DOHH2 (cell line): ENCODE results near the gene SLC26A6.

ENCODE experiments used
- H3F3A ChIP-seq: fragments of 200-600 bp; sonication (generic), shearing (Covaris generic); 2 replicates; pipeline ENCODE4 v1.6.0; 2016; ENCODE audit warnings: antibody characterized with exemption, mild to moderate bottlenecking; ENCODE audit not compliant: control insufficient read depth, insufficient read depth
- H3K27ac ChIP-seq: fragments of 200-600 bp; sonication (generic); 2 replicates; pipeline ENCODE4 v1.5.1; 2014; ENCODE audit warnings: low read depth, mild to moderate bottlenecking, low read length, moderate library complexity
- H3K27me3 ChIP-seq: fragments of 200-600 bp; sonication (generic); 2 replicates; pipeline ENCODE4 v1.6.1; 2014; ENCODE audit warnings: mild to moderate bottlenecking, low read length, mixed read lengths; ENCODE audit not compliant: control insufficient read depth
- H3K36me3 ChIP-seq: fragments of 200-600 bp; sonication (generic); 2 replicates; pipeline ENCODE4 v1.6.1; 2014; ENCODE audit warnings: mild to moderate bottlenecking, low read length, moderate library complexity, mixed read lengths; ENCODE audit not compliant: control insufficient read depth
- H3K4me1 ChIP-seq: fragments of 200-600 bp; sonication (generic); 2 replicates; pipeline ENCODE4 v1.6.1; 2014; ENCODE audit warnings: mild to moderate bottlenecking, low read length, mixed read lengths; ENCODE audit not compliant: control insufficient read depth
- H3K4me2 ChIP-seq: fragments of 200-600 bp; sonication (generic); 2 replicates; pipeline ENCODE4 v1.6.0; 2014; ENCODE audit warnings: mild to moderate bottlenecking, low read length, moderate library complexity
- H3K4me3 ChIP-seq: fragments of 200-600 bp; sonication (generic); 2 replicates; pipeline ENCODE4 v1.5.1; 2014; ENCODE audit warnings: mild to moderate bottlenecking, low read length, mixed read lengths
- H3K79me2 ChIP-seq: fragments of 200-600 bp; sonication (generic); 2 replicates; pipeline ENCODE4 v1.6.1; 2014; ENCODE audit warnings: mild to moderate bottlenecking, low read length, mixed read lengths; ENCODE audit not compliant: control insufficient read depth
- H3K9me2 ChIP-seq: fragments of 200-600 bp; sonication (generic); replicated peaks from 2 replicates; pipeline ENCODE4 v1.6.1; 2014; ENCODE audit warnings: mild to moderate bottlenecking, low read length, mixed read lengths; ENCODE audit not compliant: control insufficient read depth
- H3K9me3 ChIP-seq: fragments of 200-600 bp; sonication (generic); 2 replicates; pipeline ENCODE4 v1.6.1; 2014; ENCODE audit warnings: antibody characterized with exemption, low read length, mixed read lengths; ENCODE audit not compliant: control insufficient read depth, insufficient read depth
- H4K20me1 ChIP-seq: fragments of 200-600 bp; sonication (generic); 2 replicates; pipeline ENCODE4 v1.6.0; 2014; ENCODE audit warnings: low read depth, mild to moderate bottlenecking, antibody characterized with exemption, low read length, moderate library complexity; ENCODE audit not compliant: control insufficient read depth, insufficient read depth
- EZH2phosphoT487 ChIP-seq: fragments of 200-600 bp; sonication (generic); IDR thresholded peaks from 2 replicates; pipeline ENCODE4 v1.6.1; 2017; ENCODE audit warnings: borderline replicate concordance, mild to moderate bottlenecking, antibody characterized with exemption, low read length, moderate library complexity, mixed read lengths
- TF ChIP-seq, protein P1 (sequence below): fragments of 200-600 bp; sonication (generic); IDR thresholded peaks from one replicate; pipeline ENCODE4 v1.5.1; 2014; ENCODE audit warnings: antibody characterized with exemption, mild to moderate bottlenecking, low read depth, low read length; ENCODE audit not compliant: poor library complexity, severe bottlenecking

SLC26A6 gene

DNA sequence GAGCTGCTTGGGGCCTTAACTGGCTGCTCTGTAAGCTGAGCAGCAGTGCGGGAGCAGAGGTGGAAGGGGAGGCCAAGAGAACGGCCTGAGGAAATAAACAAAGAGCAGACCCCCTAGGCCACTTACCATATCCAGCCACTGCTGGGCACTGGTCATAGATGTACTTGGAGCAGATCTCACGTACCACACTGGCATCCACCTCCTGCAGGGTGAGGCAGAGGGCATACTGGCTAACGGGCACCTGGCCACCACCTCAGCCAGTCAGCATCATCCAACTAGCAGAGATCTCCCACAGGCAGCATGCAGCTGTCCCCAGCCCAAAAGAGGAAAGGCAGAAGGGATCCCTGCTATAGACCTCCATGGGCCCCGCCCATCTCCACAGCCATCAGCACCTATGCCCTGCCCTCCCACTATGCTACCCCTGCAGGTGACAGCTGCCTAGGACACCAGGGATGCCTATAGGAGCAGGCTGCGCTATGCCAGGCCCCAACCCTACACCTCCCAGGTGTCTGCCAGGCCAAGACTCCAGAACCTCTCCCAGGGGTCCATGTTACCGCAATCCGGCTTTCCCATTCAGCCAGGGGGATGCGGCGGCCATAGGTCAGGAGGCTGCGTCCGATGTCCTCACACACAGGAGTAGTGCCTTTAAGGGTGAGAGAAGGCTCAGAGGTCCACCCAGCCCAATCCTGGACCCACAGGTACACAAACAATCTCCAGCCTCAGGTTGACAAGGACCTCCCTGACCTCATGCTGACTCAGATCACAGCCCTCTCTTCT, 35.6 kb downstream of the SLC26A6 start:
- Histone ChIP-seq H3K36me3 (peaks cover 63% of the 10 kb centered on the region), H3K4me2 (no peak overlapping the region), H3K4me3 (no peak overlapping the region), H3K9me2 (no peaks in the 10 kb centered on the region), H4K20me1 (peaks cover 6% of the 10 kb centered on the region; the same call in 1 of the 2 replicates), H3K27ac (no peak overlapping the region), H3K4me1 (no peaks in the 10 kb centered on the region), H3K27me3 (no peaks in the 10 kb centered on the region), H3K79me2 (no peaks in the 10 kb centered on the region), H3F3A (peaks cover 2% of the 10 kb centered on the region; the same call in 1 of the 2 replicates), H3K9me3 (no peaks in the 10 kb centered on the region)
- TF ChIP-seq, protein P1, sequence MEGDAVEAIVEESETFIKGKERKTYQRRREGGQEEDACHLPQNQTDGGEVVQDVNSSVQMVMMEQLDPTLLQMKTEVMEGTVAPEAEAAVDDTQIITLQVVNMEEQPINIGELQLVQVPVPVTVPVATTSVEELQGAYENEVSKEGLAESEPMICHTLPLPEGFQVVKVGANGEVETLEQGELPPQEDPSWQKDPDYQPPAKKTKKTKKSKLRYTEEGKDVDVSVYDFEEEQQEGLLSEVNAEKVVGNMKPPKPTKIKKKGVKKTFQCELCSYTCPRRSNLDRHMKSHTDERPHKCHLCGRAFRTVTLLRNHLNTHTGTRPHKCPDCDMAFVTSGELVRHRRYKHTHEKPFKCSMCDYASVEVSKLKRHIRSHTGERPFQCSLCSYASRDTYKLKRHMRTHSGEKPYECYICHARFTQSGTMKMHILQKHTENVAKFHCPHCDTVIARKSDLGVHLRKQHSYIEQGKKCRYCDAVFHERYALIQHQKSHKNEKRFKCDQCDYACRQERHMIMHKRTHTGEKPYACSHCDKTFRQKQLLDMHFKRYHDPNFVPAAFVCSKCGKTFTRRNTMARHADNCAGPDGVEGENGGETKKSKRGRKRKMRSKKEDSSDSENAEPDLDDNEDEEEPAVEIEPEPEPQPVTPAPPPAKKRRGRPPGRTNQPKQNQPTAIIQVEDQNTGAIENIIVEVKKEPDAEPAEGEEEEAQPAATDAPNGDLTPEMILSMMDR = no peak
- no peak for TF ChIP-seq EZH2phosphoT487

DNA sequence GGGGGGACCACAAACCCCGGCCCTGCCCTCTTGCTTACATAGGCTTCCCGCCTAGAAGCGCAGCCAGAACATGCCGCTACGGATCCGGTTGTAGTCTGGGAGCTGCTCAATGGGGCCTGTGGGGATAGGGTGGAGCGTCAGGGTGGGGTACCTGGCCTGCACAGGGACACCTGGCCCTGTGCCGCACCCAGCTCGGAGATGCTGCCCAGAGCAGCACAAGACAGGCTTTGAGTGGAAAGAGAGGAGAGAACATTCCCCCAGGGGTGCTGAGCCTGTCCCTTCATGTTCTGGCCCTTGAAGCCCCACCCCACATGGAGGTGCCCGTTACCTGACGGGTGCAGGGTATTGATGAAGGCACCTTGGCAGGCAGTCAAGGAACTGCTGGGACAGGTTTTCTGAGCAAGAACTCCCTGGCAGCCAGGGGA, 36.2 kb downstream of the SLC26A6 start:
- TF ChIP-seq EZH2phosphoT487 = no peak
- TF ChIP-seq, protein P1 = no peak
- H4K20me1 ChIP-seq = peaks cover 6% of the 10 kb centered on the region; the same call in 1 of the 2 replicates
- no peaks in the 10 kb centered on the region for H3K4me1 ChIP-seq
- H3K9me3 ChIP-seq = no peaks in the 10 kb centered on the region
- H3K36me3 ChIP-seq = peaks cover 57% of the 10 kb centered on the region
- H3K4me3 ChIP-seq = no peak overlapping the region
- no peak overlapping the region for H3K4me2 ChIP-seq
- no peaks in the 10 kb centered on the region for H3K79me2 ChIP-seq
- H3K9me2 ChIP-seq = no peaks in the 10 kb centered on the region
- no peak overlapping the region for H3K27ac ChIP-seq
- no peaks in the 10 kb centered on the region for H3K27me3 ChIP-seq
- H3F3A ChIP-seq = peaks cover 2% of the 10 kb centered on the region; the same call in 1 of the 2 replicates

DNA sequence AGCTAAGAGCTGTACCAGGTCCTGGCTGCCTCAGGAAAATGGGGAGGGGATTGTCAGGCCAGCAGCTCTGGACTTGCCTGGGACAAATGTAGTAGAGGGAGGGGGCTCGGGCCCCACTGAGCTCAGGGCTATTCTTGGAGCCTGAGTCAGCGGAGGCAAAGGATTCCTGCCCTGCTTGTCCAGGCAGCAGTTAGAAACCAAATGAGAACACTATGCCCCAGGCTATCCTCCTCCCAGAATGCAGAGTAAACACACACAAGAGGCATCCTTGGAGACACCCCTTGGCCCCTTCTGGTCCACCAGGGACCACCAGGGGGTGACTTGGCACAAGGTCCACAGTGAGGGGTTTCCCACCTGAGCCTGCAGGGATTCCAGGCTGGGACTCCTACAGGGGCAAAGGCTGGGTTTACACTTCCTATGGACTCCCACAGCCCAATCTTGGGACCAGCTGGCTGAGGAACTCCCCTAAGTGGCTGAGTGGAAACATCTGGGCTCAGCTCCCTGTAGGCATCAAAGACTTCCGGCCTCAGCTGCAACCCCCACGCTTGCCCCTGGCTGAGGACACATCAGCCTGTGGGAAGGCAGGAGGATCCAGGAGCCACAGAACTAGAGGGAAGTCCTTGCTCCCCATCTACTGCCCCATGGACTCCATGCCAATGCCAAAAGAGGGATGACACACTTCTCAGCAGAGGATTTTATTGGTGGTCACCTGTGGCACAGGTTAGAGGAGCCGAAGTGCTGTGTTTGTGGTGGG, 36.8 kb downstream of the SLC26A6 start:
- H3K36me3 ChIP-seq = peaks cover 51% of the 10 kb centered on the region
- H3K4me2 ChIP-seq = no peak overlapping the region
- no peaks in the 10 kb centered on the region for H3K9me3 ChIP-seq
- peaks cover 6% of the 10 kb centered on the region; the same call in 1 of the 2 replicates for H4K20me1 ChIP-seq
- no peaks in the 10 kb centered on the region for H3K27me3 ChIP-seq
- H3K4me3 ChIP-seq = no peak overlapping the region
- H3K9me2 ChIP-seq = no peaks in the 10 kb centered on the region
- TF ChIP-seq, protein P1 = no peak
- no peak for TF ChIP-seq EZH2phosphoT487
- no peaks in the 10 kb centered on the region for H3K79me2 ChIP-seq
- no peak overlapping the region for H3K27ac ChIP-seq
- peaks cover 2% of the 10 kb centered on the region; the same call in 1 of the 2 replicates for H3F3A ChIP-seq
- no peaks in the 10 kb centered on the region for H3K4me1 ChIP-seq
